HCT116 (cell line): ENCODE results near the gene CCNL2. TPM values are rescaled to one million over a fixed set of nuclear protein-coding genes. Genes with fewer than 3 reads are reported as not detected.

Experiments used
- ATAC-seq: fragments of 200-7000 bp; cut with Tn5 transposase; 2 replicates; pipeline ENCODE4 v1.9.1; 2020; ENCODE audit warnings: mild to moderate bottlenecking, moderate library complexity
- BruUV-seq: library from RNA; stranded (reverse); fragments of 400-500 nt; replicated peaks from 2 replicates; lab custom pipeline; 2021; lab: Mats Ljungman, UMichigan
- CTCF ChIA-PET: fragments of 300-600 bp; sonication (Branson Sonifier 250); formaldehyde crosslinking; loops from one replicate; lab custom pipeline; 2021; ENCODE audit warnings: antibody characterized with exemption; lab: Charles Lee
- POLR2A ChIA-PET: fragments of 300-600, 350-600 bp; sonication (Branson Sonifier 250); formaldehyde crosslinking; loops from one replicate; lab custom pipeline; 2021; ENCODE audit warnings: antibody characterized with exemption; lab: Charles Lee
- RAD21 ChIA-PET, 2 experiments: fragments of 300-600 bp; sonication (Branson Sonifier 250); formaldehyde crosslinking; loops; one replicate each; lab custom pipeline; 2023; ENCODE audit warnings: low total read pairs in 2 of 2; ENCODE audit not compliant: uncharacterized antibody in 2 of 2, unreplicated experiment in 2 of 2, low non-redundant PET in 1 of 2; lab: Charles Lee
- DNase-seq: peaks from one replicate; pipeline ENCODE4 v3.0.0-alpha.2; 2010; ENCODE audit warnings: low read depth, low spot score
- H2AFZ ChIP-seq: fragments of 200-600 bp; shearing (Covaris generic), sonication (generic); 2 replicates; pipeline ENCODE4 v1.6.1; 2017; ENCODE audit warnings: low read depth, mixed run types, mixed read lengths, antibody characterized with exemption, low read length; ENCODE audit not compliant: poor library complexity, severe bottlenecking
- H3K27ac ChIP-seq: 2 replicates; pipeline ENCODE4 v1.5.1; 2012; ENCODE audit warnings: low read depth, low read length
- H3K27me3 ChIP-seq: fragments of 200-600 bp; sonication (generic); 2 replicates; pipeline ENCODE4 v1.6.1; 2016; ENCODE audit warnings: mixed run types, low read length, mixed read lengths; ENCODE audit not compliant: insufficient read depth
- H3K36me3 ChIP-seq, 2 experiments: fragments of 200-500 bp in 1 of 2; fragments of 200-600 bp in 1 of 2; sonication (Bioruptor generic) in 1 of 2; sonication (generic) in 1 of 2; 2 replicates each; pipeline versions ENCODE4 v1.5.1 to v1.6.1; 2014 to 2016; ENCODE audit warnings: low read length in 2 of 2, inconsistent platforms in 1 of 2, mixed read lengths in 1 of 2, mixed run types in 1 of 2; ENCODE audit not compliant: insufficient read depth in 2 of 2, control insufficient read depth in 1 of 2
- H3K4me1 ChIP-seq, 2 experiments: fragments of 200-600 bp in 1 of 2; sonication (generic) in 1 of 2; 2 replicates each; pipeline versions ENCODE4 v1.5.1 to v1.6.1; 2012 to 2017; ENCODE audit warnings: low read length in 2 of 2, inconsistent platforms in 1 of 2, mild to moderate bottlenecking in 1 of 2, mixed read lengths in 1 of 2, mixed run types in 1 of 2, moderate library complexity in 1 of 2; ENCODE audit not compliant: insufficient read depth in 2 of 2, control insufficient read depth in 1 of 2
- H3K4me2 ChIP-seq: fragments of 200-600 bp; sonication (generic); 2 replicates; pipeline ENCODE4 v1.6.1; 2017; ENCODE audit warnings: mixed run types, low read length, mixed read lengths
- H3K4me3 ChIP-seq, 2 experiments: fragments of 200-600 bp in 1 of 2; sonication (generic) in 1 of 2; replicated peaks in 1 of 2; 2 replicates each; pipeline ENCODE4 v1.5.1; 2011 to 2016; ENCODE audit warnings: low read length in 2 of 2, control low read depth in 1 of 2, low read depth in 1 of 2, mild to moderate bottlenecking in 1 of 2, mixed read lengths in 1 of 2, mixed run types in 1 of 2
- H3K79me2 ChIP-seq: fragments of 200-600 bp; sonication (generic); 2 replicates; pipeline ENCODE4 v1.6.1; 2017; ENCODE audit warnings: mild to moderate bottlenecking, mixed run types, low read length, moderate library complexity, mixed read lengths; ENCODE audit not compliant: insufficient read depth
- H3K9ac ChIP-seq: fragments of 200-600 bp; sonication (generic); 2 replicates; pipeline ENCODE4 v1.6.1; 2016; ENCODE audit warnings: low read length, mixed read lengths
- H3K9me2 ChIP-seq: fragments of 200-600 bp; sonication (generic), shearing (Covaris generic); 2 replicates; pipeline ENCODE4 v1.6.1; 2017; ENCODE audit warnings: mixed run types, mild to moderate bottlenecking, moderate library complexity; ENCODE audit not compliant: insufficient read depth
- H3K9me3 ChIP-seq, 2 experiments: fragments of 200-500 bp in 1 of 2; fragments of 200-600 bp in 1 of 2; sonication (Bioruptor generic) in 1 of 2; sonication (generic) in 1 of 2; 2 replicates each; pipeline ENCODE4 v1.6.1; 2014 to 2017; ENCODE audit warnings: low read length in 2 of 2, mixed read lengths in 2 of 2, inconsistent platforms in 1 of 2, low read depth in 1 of 2, mild to moderate bottlenecking in 1 of 2, mixed run types in 1 of 2, moderate library complexity in 1 of 2; ENCODE audit not compliant: control insufficient read depth in 1 of 2, insufficient read depth in 1 of 2
- H4K20me1 ChIP-seq: fragments of 200-600 bp; sonication (generic), shearing (Covaris generic); 2 replicates; pipeline ENCODE4 v1.6.1; 2017; ENCODE audit warnings: mixed run types, mild to moderate bottlenecking, moderate library complexity; ENCODE audit not compliant: insufficient read depth
- CEBPB ChIP-seq: IDR thresholded peaks from 2 replicates; pipeline ENCODE4 v1.6.1; 2012; ENCODE audit warnings: low read depth
- EGR1 ChIP-seq: IDR thresholded peaks from 2 replicates; pipeline ENCODE4 v1.6.1; 2012; ENCODE audit warnings: low read depth
- FOSL1 ChIP-seq: IDR thresholded peaks from 2 replicates; pipeline ENCODE4 v1.6.1; 2012; ENCODE audit warnings: low read depth
- JUND ChIP-seq: IDR thresholded peaks from 2 replicates; pipeline ENCODE4 v1.6.1; 2012
- POLR2A ChIP-seq: IDR thresholded peaks from 2 replicates; pipeline ENCODE4 v1.7.0; 2011; ENCODE audit warnings: borderline replicate concordance; ENCODE audit not compliant: insufficient read depth, insufficient read length; ENCODE audit errors: extremely low read depth
- POLR2AphosphoS5 ChIP-seq: IDR thresholded peaks from 2 replicates; pipeline ENCODE4 v1.6.1; 2011; ENCODE audit warnings: mild to moderate bottlenecking, low read depth, low read length, moderate library complexity
- RAD21 ChIP-seq: IDR thresholded peaks from 2 replicates; pipeline ENCODE4 v1.6.1; 2012; ENCODE audit warnings: low read depth, mild to moderate bottlenecking
- SP1 ChIP-seq: IDR thresholded peaks from 2 replicates; pipeline ENCODE4 v1.6.1; 2012; ENCODE audit warnings: low read depth
- YY1 ChIP-seq: IDR thresholded peaks from 2 replicates; pipeline ENCODE4 v1.6.1; 2011; ENCODE audit warnings: low read length, low read depth, moderate library complexity, mild to moderate bottlenecking; ENCODE audit not compliant: insufficient replicate concordance; ENCODE audit errors: extremely low read depth
- ZFX ChIP-seq: fragments of 450-650 bp; IDR thresholded peaks from 2 replicates; pipeline ENCODE4 v1.6.1; 2017
- ZNF274 ChIP-seq: fragments of 200-500 bp; sonication (Bioruptor generic); IDR thresholded peaks from 2 replicates; pipeline ENCODE4 v1.6.1; 2014; ENCODE audit warnings: mild to moderate bottlenecking, low read depth, low read length, inconsistent platforms
- intact Hi-C: fragments of 100-400 bp; cut with micrococcal nuclease; formaldehyde crosslinking; loops from 2 replicates; pipeline ENCODE4 v1.10.0; 2022
- total RNA-seq: library from RNA; stranded (reverse); gene quantifications from one replicate; pipeline ENCODE4 v1.2.1, GENCODE V29; 2021; ENCODE audit not compliant: unreplicated experiment
- TF ChIP-seq, protein P1 (sequence below), 3 experiments: fragments of 200-600 bp in 1 of 3; sonication (generic) in 1 of 3; IDR thresholded peaks in 2 of 3; conservative IDR thresholded peaks in 1 of 3; 2 replicates each; pipeline ENCODE4 v1.5.1; 2012 to 2017; ENCODE audit warnings: low read depth in 2 of 3, low read length in 2 of 3, antibody characterized with exemption in 1 of 3, borderline replicate concordance in 1 of 3, control low read depth in 1 of 3, mild to moderate bottlenecking in 1 of 3, mixed read lengths in 1 of 3, mixed run types in 1 of 3, moderate library complexity in 1 of 3; ENCODE audit not compliant: insufficient read depth in 1 of 3
- TF ChIP-seq, protein P2 (sequence below): IDR thresholded peaks from 2 replicates; pipeline ENCODE4 v1.6.1; 2012
- TF ChIP-seq, protein P3 (sequence below): IDR thresholded peaks from 2 replicates; pipeline ENCODE4 v1.6.1; 2012
- TF ChIP-seq, protein P4 (sequence below): IDR thresholded peaks from 2 replicates; pipeline ENCODE4 v1.6.1; 2011; ENCODE audit warnings: mild to moderate bottlenecking, low read length, moderate library complexity; ENCODE audit not compliant: insufficient replicate concordance; ENCODE audit errors: extremely low read depth

Gene CCNL2
- total RNA-seq, 1 experiment from 2014 or later: 173 TPM

DNA sequence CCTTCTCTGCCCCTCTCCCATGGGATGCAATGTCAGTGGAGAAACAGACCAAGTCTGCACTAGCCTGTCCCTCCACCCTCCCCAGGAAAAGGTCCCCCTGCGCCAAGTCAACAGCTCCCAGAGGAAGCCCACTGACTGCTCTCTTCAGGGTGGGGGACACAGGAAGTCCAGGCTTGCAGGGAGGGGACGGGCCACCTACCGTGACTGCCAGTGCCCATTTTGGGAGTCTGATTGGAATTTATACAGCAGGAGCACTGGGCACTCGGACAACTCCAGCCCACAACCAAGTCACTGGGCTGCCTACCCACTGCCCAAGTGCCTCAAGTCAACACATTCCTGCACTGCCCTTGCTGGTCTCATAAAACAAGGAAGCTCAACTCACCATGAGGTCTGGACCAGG, 6.1 kb downstream of the CCNL2 start:
- Histone ChIP-seq H3K4me1 (peaks cover 0 to 10% of the 10 kb centered on the region in 2 experiments; a peak in 3 of 4 replicates), H3K4me3 (no peak overlapping the region), H3K79me2 (peaks cover 79% of the 10 kb centered on the region), H3K4me2 (no peak overlapping the region), H3K27me3 (no peaks in the 10 kb centered on the region), H3K9ac (no peak overlapping the region), H2AFZ (no peak overlapping the region), H3K27ac (no peak overlapping the region), H3K36me3 (peaks cover 62 to 80% of the 10 kb centered on the region in 2 experiments), H4K20me1 (peaks cover 12% of the 10 kb centered on the region; the same call in 1 of the 2 replicates), H3K9me2 (no peaks in the 10 kb centered on the region), H3K9me3 (no peaks in the 10 kb centered on the region)
- TF ChIP-seq ZNF274 (no peak), FOSL1 (no peak), JUND (no peak), POLR2A (no peak), CEBPB (no peak), POLR2AphosphoS5 (no peak), SP1 (no peak), EGR1 (no peak), ZFX (no peak), YY1 (no peak), RAD21 (no peak)
- TF ChIP-seq, protein P1, sequence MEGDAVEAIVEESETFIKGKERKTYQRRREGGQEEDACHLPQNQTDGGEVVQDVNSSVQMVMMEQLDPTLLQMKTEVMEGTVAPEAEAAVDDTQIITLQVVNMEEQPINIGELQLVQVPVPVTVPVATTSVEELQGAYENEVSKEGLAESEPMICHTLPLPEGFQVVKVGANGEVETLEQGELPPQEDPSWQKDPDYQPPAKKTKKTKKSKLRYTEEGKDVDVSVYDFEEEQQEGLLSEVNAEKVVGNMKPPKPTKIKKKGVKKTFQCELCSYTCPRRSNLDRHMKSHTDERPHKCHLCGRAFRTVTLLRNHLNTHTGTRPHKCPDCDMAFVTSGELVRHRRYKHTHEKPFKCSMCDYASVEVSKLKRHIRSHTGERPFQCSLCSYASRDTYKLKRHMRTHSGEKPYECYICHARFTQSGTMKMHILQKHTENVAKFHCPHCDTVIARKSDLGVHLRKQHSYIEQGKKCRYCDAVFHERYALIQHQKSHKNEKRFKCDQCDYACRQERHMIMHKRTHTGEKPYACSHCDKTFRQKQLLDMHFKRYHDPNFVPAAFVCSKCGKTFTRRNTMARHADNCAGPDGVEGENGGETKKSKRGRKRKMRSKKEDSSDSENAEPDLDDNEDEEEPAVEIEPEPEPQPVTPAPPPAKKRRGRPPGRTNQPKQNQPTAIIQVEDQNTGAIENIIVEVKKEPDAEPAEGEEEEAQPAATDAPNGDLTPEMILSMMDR (IDR thresholded peaks at IDR 0.05 in 2 of 3, conservative IDR thresholded peaks at IDR 0.05 in 1 of 3; ENCODE audit: borderline replicate concordance in 1 of 3, insufficient read depth in 1 of 3, low read depth in 2 of 3, low read length in 2 of 3): no peak
- TF ChIP-seq, protein P2, sequence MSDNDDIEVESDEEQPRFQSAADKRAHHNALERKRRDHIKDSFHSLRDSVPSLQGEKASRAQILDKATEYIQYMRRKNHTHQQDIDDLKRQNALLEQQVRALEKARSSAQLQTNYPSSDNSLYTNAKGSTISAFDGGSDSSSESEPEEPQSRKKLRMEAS: no peak
- TF ChIP-seq, protein P3, sequence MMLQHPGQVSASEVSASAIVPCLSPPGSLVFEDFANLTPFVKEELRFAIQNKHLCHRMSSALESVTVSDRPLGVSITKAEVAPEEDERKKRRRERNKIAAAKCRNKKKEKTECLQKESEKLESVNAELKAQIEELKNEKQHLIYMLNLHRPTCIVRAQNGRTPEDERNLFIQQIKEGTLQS: no peak
- TF ChIP-seq, protein P4, sequence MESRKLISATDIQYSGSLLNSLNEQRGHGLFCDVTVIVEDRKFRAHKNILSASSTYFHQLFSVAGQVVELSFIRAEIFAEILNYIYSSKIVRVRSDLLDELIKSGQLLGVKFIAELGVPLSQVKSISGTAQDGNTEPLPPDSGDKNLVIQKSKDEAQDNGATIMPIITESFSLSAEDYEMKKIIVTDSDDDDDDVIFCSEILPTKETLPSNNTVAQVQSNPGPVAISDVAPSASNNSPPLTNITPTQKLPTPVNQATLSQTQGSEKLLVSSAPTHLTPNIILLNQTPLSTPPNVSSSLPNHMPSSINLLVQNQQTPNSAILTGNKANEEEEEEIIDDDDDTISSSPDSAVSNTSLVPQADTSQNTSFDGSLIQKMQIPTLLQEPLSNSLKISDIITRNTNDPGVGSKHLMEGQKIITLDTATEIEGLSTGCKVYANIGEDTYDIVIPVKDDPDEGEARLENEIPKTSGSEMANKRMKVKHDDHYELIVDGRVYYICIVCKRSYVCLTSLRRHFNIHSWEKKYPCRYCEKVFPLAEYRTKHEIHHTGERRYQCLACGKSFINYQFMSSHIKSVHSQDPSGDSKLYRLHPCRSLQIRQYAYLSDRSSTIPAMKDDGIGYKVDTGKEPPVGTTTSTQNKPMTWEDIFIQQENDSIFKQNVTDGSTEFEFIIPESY: no peak
- BruUV-seq: no TSS peak
- intact Hi-C loops: no loop called here
- ATAC-seq: no peak
- DNase-seq: no peak
- ChIA-PET CTCF (no interaction called here), RAD21 (no interaction called here), POLR2A (no interaction called here)
